GM23338 (cell line): Measurements from ENCODE around the gene ZMYND11. TPM values are rescaled to one million over a fixed set of nuclear protein-coding genes. Genes with fewer than 3 reads are reported as not detected.

ENCODE experiments used
- ATAC-seq: fragments of 200-7000 bp; cut with Tn5 transposase; 3 replicates; pipeline ENCODE4 v1.9.1; 2020
- DNase-seq: peaks from one replicate; pipeline ENCODE4 v3.0.0-alpha.2; 2015; ENCODE audit warnings: low spot score
- H2AFZ ChIP-seq: fragments of 200-600 bp; sonication (generic); 2 replicates; pipeline ENCODE4 v1.8.0; 2016; ENCODE audit warnings: antibody characterized with exemption, mild to moderate bottlenecking, moderate library complexity
- H3F3A ChIP-seq: fragments of 200-600 bp; sonication (generic); replicated peaks from 2 replicates; pipeline ENCODE4 v1.8.0; 2017; ENCODE audit warnings: antibody characterized with exemption, mixed run types, low read depth
- H3K27ac ChIP-seq: fragments of 200-600 bp; sonication (generic); 2 replicates; pipeline ENCODE4 v1.6.1; 2016; ENCODE audit warnings: low read depth
- H3K27me3 ChIP-seq: fragments of 200-600 bp; sonication (generic); 2 replicates; pipeline ENCODE4 v1.8.0; 2016; ENCODE audit warnings: mild to moderate bottlenecking, mixed run types, moderate library complexity; ENCODE audit not compliant: insufficient read depth
- H3K36me3 ChIP-seq: fragments of 200-600 bp; sonication (generic); 2 replicates; pipeline ENCODE4 v1.8.0; 2016; ENCODE audit warnings: mild to moderate bottlenecking; ENCODE audit not compliant: insufficient read depth
- H3K4me1 ChIP-seq: fragments of 200-600 bp; sonication (generic); 2 replicates; pipeline ENCODE4 v1.8.0; 2016; ENCODE audit warnings: mild to moderate bottlenecking, moderate library complexity; ENCODE audit not compliant: insufficient read depth
- H3K4me2 ChIP-seq: fragments of 200-600 bp; sonication (generic); 2 replicates; pipeline ENCODE4 v1.7.1; 2017; ENCODE audit warnings: mixed run types
- H3K4me3 ChIP-seq: fragments of 200-600 bp; sonication (generic); 2 replicates; pipeline ENCODE4 v1.6.1; 2016; ENCODE audit warnings: mixed run types
- H3K79me2 ChIP-seq: fragments of 200-600 bp; sonication (generic); replicated peaks from 2 replicates; pipeline ENCODE4 v1.8.0; 2017; ENCODE audit warnings: mild to moderate bottlenecking; ENCODE audit not compliant: insufficient read depth
- H3K9me2 ChIP-seq: fragments of 200-600 bp; sonication (generic); 2 replicates; pipeline ENCODE4 v1.8.0; 2017; ENCODE audit not compliant: insufficient read depth
- H4K20me1 ChIP-seq: fragments of 200-600 bp; sonication (generic); replicated peaks from 2 replicates; pipeline ENCODE4 v1.8.0; 2017; ENCODE audit warnings: mild to moderate bottlenecking; ENCODE audit not compliant: insufficient read depth
- H3K27ac Mint-ChIP-seq: 2 replicates; pipeline ENCODE4 v1.8.0; 2020; ENCODE audit warnings: inconsistent platforms, mild to moderate bottlenecking, moderate library complexity, mixed read lengths
- H3K27me3 Mint-ChIP-seq: 3 replicates; pipeline ENCODE4 v1.8.0; 2022; ENCODE audit warnings: low read depth, mild to moderate bottlenecking, moderate library complexity, mixed read lengths, inconsistent platforms; ENCODE audit not compliant: insufficient read depth, poor library complexity
- H3K36me3 Mint-ChIP-seq: 3 replicates; pipeline ENCODE4 v1.8.0; 2021; ENCODE audit warnings: low read depth, mild to moderate bottlenecking, inconsistent platforms, moderate library complexity, mixed read lengths
- H3K4me1 Mint-ChIP-seq: 3 replicates; pipeline ENCODE4 v1.8.0; 2020; ENCODE audit warnings: mild to moderate bottlenecking, inconsistent platforms, mixed read lengths
- H3K4me3 Mint-ChIP-seq: 3 replicates; pipeline ENCODE4 v1.8.0; 2021; ENCODE audit warnings: moderate library complexity, mild to moderate bottlenecking, inconsistent platforms, mixed read lengths
- H3K9me3 Mint-ChIP-seq: 3 replicates; pipeline ENCODE4 v1.8.0; 2020; ENCODE audit warnings: moderate library complexity, mild to moderate bottlenecking, inconsistent platforms, mixed read lengths
- CREB1 ChIP-seq: fragments of 250-450 bp; sonication (Bioruptor Pico); IDR thresholded peaks from 2 replicates; pipeline ENCODE4 v1.5.0; 2020; ENCODE audit warnings: low read depth, mild to moderate bottlenecking, moderate library complexity
- EZH2 ChIP-seq: fragments of 200-600 bp; sonication (generic); IDR thresholded peaks from one replicate; pipeline ENCODE4 v1.8.0; 2017; ENCODE audit warnings: antibody characterized with exemption, mild to moderate bottlenecking, low read depth; ENCODE audit not compliant: unreplicated experiment
- EZH2phosphoT487 ChIP-seq: fragments of 200-600 bp; sonication (generic); IDR thresholded peaks from one replicate; pipeline ENCODE4 v1.8.1; 2018; ENCODE audit warnings: antibody characterized with exemption; ENCODE audit not compliant: unreplicated experiment
- JUNB ChIP-seq: IDR thresholded peaks from one replicate; pipeline ENCODE4 v1.6.1; 2016; ENCODE audit warnings: antibody characterized with exemption; ENCODE audit not compliant: unreplicated experiment
- NANOG ChIP-seq: IDR thresholded peaks from 2 replicates; pipeline ENCODE4 v1.6.1; 2016; ENCODE audit warnings: antibody characterized with exemption, borderline replicate concordance
- POLR2AphosphoS5 ChIP-seq: IDR thresholded peaks from 2 replicates; pipeline ENCODE4 v1.6.1; 2016; ENCODE audit warnings: antibody characterized with exemption, low read depth
- STAT1 ChIP-seq: IDR thresholded peaks from one replicate; pipeline ENCODE4 v1.6.1; 2016; ENCODE audit warnings: antibody characterized with exemption; ENCODE audit not compliant: unreplicated experiment
- ZNF114 ChIP-seq: fragments of 250-450 bp; sonication (Bioruptor Pico); IDR thresholded peaks from 2 replicates; pipeline ENCODE4 v1.5.0; 2020; ENCODE audit warnings: mild to moderate bottlenecking, moderate library complexity
- ZNF331 ChIP-seq: fragments of 250-450 bp; sonication (Bioruptor Pico); IDR thresholded peaks from 2 replicates; pipeline ENCODE4 v1.5.0; 2020; ENCODE audit warnings: low read depth, mild to moderate bottlenecking, moderate library complexity
- polyA plus RNA-seq: library from polyadenylated mRNA; unstranded; fragments of >200 nt; fragmentation: Nextera tagmentation; extraction: Ambion mirVana; gene quantifications from 2 replicates; pipeline ENCODE4 v1.2.1, GENCODE V29; 2016
- total RNA-seq: library from RNA; depleted of rRNA; stranded (reverse); fragments of >200 nt; shearing (Covaris generic); gene quantifications from 2 replicates; pipeline ENCODE4 v1.2.3, GENCODE V29; 2014
- TF ChIP-seq, protein P1 (sequence below): IDR thresholded peaks from one replicate; pipeline ENCODE4 v1.6.1; 2018; ENCODE audit warnings: antibody characterized with exemption; ENCODE audit not compliant: unreplicated experiment
- TF ChIP-seq, protein P2 (sequence below), 2 experiments: fragments of 200-600 bp in 1 of 2; sonication (generic) in 1 of 2; conservative IDR thresholded peaks; 2 replicates each; pipeline versions ENCODE4 v1.5.1 to v1.6.1; 2016 to 2017; ENCODE audit warnings: antibody characterized with exemption in 2 of 2, low read depth in 2 of 2, mild to moderate bottlenecking in 2 of 2, moderate library complexity in 1 of 2
- TF ChIP-seq, protein P3 (sequence below): IDR thresholded peaks from 2 replicates; pipeline ENCODE4 v1.6.1; 2016; ENCODE audit warnings: antibody characterized with exemption
- TF ChIP-seq, protein P4 (sequence below): fragments of 250-450 bp; sonication (Bioruptor Pico); IDR thresholded peaks from 2 replicates; pipeline ENCODE4 v1.5.0; 2020; ENCODE audit warnings: mild to moderate bottlenecking, moderate library complexity

The ZMYND11 gene
- total and polyA plus RNA-seq, 2 experiments from 2014 or later = 8.9 to 16.9 TPM

DNA sequence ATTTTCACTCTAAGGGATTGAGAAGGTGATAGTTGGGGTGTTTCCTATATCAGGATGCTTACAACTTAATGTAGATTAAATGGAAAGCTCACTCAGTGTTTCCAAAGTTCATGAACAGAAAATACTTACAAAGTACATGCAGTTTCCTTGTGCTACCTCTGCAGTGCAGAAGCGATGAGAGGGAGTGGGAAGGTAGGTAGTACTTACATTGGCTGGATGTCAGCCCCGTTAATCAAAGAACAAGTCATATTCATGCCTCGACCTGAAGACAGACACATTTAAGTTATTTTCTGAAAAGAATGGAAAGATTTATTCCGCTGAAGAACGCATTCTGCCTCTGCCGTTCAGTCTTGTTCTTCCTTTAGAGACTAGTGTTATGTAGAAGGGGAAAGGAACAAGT, 93.1 kb downstream of the ZMYND11 start:
- H3K36me3 ChIP-seq = no peaks in the 10 kb centered on the region
- H3K27me3 ChIP-seq = no peaks in the 10 kb centered on the region
- TF ChIP-seq NANOG (no peak), EZH2 (no peak), STAT1 (no peak), ZNF331 (no peak), POLR2AphosphoS5 (no peak), CREB1 (CRISPR knock-in tag) (no peak), EZH2phosphoT487 (no peak), ZNF114 (no peak), JUNB (no peak)
- TF ChIP-seq, protein P1, sequence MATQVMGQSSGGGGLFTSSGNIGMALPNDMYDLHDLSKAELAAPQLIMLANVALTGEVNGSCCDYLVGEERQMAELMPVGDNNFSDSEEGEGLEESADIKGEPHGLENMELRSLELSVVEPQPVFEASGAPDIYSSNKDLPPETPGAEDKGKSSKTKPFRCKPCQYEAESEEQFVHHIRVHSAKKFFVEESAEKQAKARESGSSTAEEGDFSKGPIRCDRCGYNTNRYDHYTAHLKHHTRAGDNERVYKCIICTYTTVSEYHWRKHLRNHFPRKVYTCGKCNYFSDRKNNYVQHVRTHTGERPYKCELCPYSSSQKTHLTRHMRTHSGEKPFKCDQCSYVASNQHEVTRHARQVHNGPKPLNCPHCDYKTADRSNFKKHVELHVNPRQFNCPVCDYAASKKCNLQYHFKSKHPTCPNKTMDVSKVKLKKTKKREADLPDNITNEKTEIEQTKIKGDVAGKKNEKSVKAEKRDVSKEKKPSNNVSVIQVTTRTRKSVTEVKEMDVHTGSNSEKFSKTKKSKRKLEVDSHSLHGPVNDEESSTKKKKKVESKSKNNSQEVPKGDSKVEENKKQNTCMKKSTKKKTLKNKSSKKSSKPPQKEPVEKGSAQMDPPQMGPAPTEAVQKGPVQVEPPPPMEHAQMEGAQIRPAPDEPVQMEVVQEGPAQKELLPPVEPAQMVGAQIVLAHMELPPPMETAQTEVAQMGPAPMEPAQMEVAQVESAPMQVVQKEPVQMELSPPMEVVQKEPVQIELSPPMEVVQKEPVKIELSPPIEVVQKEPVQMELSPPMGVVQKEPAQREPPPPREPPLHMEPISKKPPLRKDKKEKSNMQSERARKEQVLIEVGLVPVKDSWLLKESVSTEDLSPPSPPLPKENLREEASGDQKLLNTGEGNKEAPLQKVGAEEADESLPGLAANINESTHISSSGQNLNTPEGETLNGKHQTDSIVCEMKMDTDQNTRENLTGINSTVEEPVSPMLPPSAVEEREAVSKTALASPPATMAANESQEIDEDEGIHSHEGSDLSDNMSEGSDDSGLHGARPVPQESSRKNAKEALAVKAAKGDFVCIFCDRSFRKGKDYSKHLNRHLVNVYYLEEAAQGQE = no peak
- TF ChIP-seq, protein P2, sequence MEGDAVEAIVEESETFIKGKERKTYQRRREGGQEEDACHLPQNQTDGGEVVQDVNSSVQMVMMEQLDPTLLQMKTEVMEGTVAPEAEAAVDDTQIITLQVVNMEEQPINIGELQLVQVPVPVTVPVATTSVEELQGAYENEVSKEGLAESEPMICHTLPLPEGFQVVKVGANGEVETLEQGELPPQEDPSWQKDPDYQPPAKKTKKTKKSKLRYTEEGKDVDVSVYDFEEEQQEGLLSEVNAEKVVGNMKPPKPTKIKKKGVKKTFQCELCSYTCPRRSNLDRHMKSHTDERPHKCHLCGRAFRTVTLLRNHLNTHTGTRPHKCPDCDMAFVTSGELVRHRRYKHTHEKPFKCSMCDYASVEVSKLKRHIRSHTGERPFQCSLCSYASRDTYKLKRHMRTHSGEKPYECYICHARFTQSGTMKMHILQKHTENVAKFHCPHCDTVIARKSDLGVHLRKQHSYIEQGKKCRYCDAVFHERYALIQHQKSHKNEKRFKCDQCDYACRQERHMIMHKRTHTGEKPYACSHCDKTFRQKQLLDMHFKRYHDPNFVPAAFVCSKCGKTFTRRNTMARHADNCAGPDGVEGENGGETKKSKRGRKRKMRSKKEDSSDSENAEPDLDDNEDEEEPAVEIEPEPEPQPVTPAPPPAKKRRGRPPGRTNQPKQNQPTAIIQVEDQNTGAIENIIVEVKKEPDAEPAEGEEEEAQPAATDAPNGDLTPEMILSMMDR (conservative IDR thresholded peaks at IDR 0.05; ENCODE audit: low read depth in 2 of 2) = no peak
- TF ChIP-seq, protein P3, sequence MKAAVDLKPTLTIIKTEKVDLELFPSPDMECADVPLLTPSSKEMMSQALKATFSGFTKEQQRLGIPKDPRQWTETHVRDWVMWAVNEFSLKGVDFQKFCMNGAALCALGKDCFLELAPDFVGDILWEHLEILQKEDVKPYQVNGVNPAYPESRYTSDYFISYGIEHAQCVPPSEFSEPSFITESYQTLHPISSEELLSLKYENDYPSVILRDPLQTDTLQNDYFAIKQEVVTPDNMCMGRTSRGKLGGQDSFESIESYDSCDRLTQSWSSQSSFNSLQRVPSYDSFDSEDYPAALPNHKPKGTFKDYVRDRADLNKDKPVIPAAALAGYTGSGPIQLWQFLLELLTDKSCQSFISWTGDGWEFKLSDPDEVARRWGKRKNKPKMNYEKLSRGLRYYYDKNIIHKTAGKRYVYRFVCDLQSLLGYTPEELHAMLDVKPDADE = no peak
- TF ChIP-seq, protein P4, sequence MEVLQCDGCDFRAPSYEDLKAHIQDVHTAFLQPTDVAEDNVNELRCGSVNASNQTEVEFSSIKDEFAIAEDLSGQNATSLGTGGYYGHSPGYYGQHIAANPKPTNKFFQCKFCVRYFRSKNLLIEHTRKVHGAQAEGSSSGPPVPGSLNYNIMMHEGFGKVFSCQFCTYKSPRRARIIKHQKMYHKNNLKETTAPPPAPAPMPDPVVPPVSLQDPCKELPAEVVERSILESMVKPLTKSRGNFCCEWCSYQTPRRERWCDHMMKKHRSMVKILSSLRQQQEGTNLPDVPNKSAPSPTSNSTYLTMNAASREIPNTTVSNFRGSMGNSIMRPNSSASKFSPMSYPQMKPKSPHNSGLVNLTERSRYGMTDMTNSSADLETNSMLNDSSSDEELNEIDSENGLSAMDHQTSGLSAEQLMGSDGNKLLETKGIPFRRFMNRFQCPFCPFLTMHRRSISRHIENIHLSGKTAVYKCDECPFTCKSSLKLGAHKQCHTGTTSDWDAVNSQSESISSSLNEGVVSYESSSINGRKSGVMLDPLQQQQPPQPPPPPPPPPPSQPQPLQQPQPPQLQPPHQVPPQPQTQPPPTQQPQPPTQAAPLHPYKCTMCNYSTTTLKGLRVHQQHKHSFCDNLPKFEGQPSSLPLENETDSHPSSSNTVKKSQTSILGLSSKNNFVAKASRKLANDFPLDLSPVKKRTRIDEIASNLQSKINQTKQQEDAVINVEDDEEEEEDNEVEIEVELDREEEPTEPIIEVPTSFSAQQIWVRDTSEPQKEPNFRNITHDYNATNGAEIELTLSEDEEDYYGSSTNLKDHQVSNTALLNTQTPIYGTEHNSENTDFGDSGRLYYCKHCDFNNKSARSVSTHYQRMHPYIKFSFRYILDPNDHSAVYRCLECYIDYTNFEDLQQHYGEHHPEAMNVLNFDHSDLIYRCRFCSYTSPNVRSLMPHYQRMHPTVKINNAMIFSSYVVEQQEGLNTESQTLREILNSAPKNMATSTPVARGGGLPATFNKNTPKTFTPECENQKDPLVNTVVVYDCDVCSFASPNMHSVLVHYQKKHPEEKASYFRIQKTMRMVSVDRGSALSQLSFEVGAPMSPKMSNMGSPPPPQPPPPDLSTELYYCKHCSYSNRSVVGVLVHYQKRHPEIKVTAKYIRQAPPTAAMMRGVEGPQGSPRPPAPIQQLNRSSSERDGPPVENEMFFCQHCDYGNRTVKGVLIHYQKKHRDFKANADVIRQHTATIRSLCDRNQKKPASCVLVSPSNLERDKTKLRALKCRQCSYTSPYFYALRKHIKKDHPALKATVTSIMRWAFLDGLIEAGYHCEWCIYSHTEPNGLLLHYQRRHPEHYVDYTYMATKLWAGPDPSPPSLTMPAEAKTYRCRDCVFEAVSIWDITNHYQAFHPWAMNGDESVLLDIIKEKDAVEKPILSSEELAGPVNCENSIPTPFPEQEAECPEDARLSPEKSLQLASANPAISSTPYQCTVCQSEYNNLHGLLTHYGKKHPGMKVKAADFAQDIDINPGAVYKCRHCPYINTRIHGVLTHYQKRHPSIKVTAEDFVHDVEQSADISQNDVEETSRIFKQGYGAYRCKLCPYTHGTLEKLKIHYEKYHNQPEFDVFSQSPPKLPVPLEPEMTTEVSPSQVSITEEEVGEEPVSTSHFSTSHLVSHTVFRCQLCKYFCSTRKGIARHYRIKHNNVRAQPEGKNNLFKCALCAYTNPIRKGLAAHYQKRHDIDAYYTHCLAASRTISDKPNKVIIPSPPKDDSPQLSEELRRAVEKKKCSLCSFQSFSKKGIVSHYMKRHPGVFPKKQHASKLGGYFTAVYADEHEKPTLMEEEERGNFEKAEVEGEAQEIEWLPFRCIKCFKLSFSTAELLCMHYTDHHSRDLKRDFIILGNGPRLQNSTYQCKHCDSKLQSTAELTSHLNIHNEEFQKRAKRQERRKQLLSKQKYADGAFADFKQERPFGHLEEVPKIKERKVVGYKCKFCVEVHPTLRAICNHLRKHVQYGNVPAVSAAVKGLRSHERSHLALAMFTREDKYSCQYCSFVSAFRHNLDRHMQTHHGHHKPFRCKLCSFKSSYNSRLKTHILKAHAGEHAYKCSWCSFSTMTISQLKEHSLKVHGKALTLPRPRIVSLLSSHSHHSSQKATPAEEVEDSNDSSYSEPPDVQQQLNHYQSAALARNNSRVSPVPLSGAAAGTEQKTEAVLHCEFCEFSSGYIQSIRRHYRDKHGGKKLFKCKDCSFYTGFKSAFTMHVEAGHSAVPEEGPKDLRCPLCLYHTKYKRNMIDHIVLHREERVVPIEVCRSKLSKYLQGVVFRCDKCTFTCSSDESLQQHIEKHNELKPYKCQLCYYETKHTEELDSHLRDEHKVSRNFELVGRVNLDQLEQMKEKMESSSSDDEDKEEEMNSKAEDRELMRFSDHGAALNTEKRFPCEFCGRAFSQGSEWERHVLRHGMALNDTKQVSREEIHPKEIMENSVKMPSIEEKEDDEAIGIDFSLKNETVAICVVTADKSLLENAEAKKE (CRISPR knock-in tag) = no peak
- H3K4me1 Mint-ChIP-seq = no peaks in the 10 kb centered on the region; the same call in 1 of the 3 replicates
- no peak overlapping the region for H3K27ac ChIP-seq
- H3K9me2 ChIP-seq = no peaks in the 10 kb centered on the region
- no peak overlapping the region for H2AFZ ChIP-seq
- no peaks in the 10 kb centered on the region for H3K79me2 ChIP-seq
- no peaks in the 10 kb centered on the region for H3K36me3 Mint-ChIP-seq
- no peaks in the 10 kb centered on the region for H3F3A ChIP-seq
- H3K4me2 ChIP-seq = no peak overlapping the region
- ATAC-seq (no peak), DNase-seq (no peak)
- H3K4me1 ChIP-seq = no peaks in the 10 kb centered on the region
- H3K9me3 Mint-ChIP-seq = no peaks in the 10 kb centered on the region
- H3K4me3 Mint-ChIP-seq = no peak overlapping the region
- H3K27me3 Mint-ChIP-seq = no peaks in the 10 kb centered on the region
- H3K27ac Mint-ChIP-seq = no peak overlapping the region
- H4K20me1 ChIP-seq = no peaks in the 10 kb centered on the region
- H3K4me3 ChIP-seq = no peak overlapping the region
